Epithelial cell of esophagus (primary cell): ENCODE results near the gene REEP3.

ENCODE experiments used
- DNase-seq: peaks from one replicate; pipeline ENCODE4 v3.0.0; 2010; ENCODE audit warnings: low read depth
- H3K4me3 ChIP-seq: 2 replicates; pipeline ENCODE4 v1.5.1; 2011; ENCODE audit warnings: mild to moderate bottlenecking, low read length, control low read depth
- CTCF ChIP-seq: IDR thresholded peaks from 2 replicates; pipeline ENCODE4 v1.5.1; 2011; ENCODE audit warnings: low read depth, mild to moderate bottlenecking, low read length, control low read depth, inconsistent platforms; ENCODE audit not compliant: insufficient read depth; ENCODE audit errors: missing control alignments

The REEP3 gene

GRCh38 chr10:63630931-63631680 lies 109.9 kb downstream of the REEP3 start:
- peak overlapping the region; percentile 72 for H3K4me3 ChIP-seq
- DNase-seq = no peak
- no peak for TF ChIP-seq CTCF

- no peak for TF ChIP-seq CTCF
- no peak overlapping the region for H3K4me3 ChIP-seq
- DNase-seq = no peak
These were observed 110.8 kb downstream of the REEP3 start for GRCh38 chr10:63631991-63632390.

GRCh38 chr10:63633677-63634487 lies 112.7 kb downstream of the REEP3 start:
- DNase-seq = peak; percentile 56
- no peak overlapping the region for H3K4me3 ChIP-seq
- peak; percentile 63 for TF ChIP-seq CTCF

GRCh38 chr10:63634488-63635065 lies 113.4 kb downstream of the REEP3 start:
- no peak for TF ChIP-seq CTCF
- no peak overlapping the region for H3K4me3 ChIP-seq
- DNase-seq = no peak

- no peak for DNase-seq
- TF ChIP-seq CTCF = no peak
- H3K4me3 ChIP-seq = no peak overlapping the region
These were observed 115.6 kb downstream of the REEP3 start for GRCh38 chr10:63636812-63637211.

- DNase-seq = no peak
- H3K4me3 ChIP-seq = no peak overlapping the region
- no peak for TF ChIP-seq CTCF
These were observed 116.7 kb downstream of the REEP3 start for GRCh38 chr10:63637901-63638327.

- DNase-seq = no peak
- no peak overlapping the region for H3K4me3 ChIP-seq
- no peak for TF ChIP-seq CTCF
These were observed 120.2 kb downstream of the REEP3 start for GRCh38 chr10:63641366-63641765.
